Stimulated activated CD8-positive, alpha-beta memory T cell treated with anti-CD3 and anti-CD28 coated beads, Interleukin-2, amount 100 ng/mL, for 1 hour (primary cell): ENCODE results near the gene SPATA2L.
A peak's percentile ranks its signal among the peaks of the same experiment; 100 is the strongest.
"Not testable (repeated sequence)": the region's sequence is repeated elsewhere in the genome, so short reads cannot be mapped to it uniquely, and the experiment has no call there.

Experiments used
- DNase-seq, 2 donors: peaks; one replicate each; pipeline ENCODE4 v3.0.0-alpha.2; 2020; ENCODE audit warnings: low read depth in 2 of 2

Gene SPATA2L

DNA sequence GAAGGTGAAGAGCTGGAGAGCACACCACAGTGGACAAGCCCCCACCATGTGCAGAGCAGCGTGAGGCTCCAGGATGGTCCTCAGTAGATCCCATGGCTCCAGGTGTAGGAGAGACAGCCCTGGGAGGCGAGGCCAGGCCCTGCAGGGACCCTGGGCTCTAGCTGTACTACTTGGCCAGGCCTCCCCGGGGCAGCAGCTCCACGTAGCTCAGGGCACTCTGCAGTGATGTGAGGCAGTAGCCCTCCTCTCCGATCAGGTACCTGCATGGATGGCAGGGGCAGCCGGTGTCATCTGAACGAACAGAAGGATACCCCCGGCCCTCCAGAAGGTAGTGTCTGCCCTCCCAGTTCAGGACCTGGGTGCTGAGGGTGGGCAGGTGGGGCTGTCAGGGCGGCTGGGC, 6.2 kb upstream of the SPATA2L start:
- no peak for DNase-seq

DNA sequence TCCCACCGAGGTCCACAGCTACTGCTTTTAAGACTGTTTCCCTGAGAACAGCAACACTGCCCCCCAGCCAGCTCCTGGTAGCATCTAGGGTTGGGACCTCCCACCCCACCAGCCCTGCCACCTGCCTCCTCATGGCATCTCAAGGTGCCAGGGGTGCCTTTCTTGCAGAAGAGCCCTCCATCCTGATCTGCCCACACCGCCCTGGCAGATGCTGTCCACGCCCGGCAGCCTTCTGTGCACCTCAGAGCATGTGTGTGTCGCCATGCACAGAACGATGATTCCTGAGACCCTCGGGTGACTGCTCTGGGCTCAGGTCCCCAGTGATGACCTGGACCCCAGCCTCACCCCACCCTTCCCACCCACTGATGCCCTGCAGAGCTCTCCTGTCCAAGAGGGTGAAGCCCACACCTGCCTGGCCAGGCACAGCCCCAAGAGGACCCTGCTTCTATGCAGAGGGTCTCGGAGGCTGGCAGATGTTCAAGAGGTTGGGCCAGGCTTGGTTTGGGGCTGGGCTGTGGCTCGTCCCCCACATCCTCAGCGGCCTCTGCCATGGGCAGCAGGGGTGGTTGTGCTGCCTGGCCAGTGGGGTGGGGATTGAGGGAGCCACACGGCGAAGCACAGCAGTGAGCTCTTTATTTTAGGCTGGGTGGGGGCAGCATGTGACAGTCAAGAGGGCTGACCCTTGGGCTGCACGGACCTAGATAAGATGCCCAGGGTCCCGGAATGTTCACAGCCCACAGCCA, 5.2 kb upstream of the SPATA2L start:
- DNase-seq: no peak

DNA sequence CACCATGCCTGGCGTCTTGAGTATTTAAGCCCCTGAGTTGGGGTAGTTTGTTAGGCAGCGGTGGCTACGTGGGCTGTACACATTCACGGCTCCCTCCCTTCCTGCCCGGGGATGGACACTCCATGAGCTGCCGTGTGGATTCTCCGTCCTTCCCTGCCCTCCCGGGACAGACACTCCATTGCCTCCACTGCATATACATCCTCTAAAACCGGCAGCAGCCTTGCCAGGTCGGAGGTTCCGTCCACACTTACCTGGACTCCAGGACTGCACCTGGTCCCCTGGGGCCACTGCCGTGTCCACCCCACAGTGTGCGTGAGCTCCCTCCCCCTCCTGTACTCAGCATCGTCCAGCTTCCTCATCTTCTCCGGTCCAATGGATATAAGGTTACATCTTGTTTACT, 3.5 kb upstream of the SPATA2L start:
- no peak for DNase-seq

DNA sequence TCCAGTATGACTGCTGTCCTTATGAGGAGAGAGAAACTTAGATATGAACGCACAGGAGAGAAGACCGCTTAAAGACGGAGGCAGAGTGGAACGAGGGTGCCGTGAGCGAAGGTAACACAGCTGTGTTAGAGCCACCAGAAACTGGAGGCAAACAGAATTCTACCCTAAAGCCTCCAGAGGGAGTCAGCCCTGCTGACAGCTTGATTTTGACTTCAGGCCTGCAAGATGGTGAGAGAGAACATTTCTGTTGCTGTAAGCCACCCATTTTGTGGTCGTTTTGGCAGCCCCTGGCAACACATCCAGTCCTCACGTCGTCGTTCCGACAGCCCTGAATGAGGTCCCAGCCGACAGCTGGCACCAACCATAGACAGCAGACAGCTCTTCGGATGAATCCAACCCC, 2.8 kb upstream of the SPATA2L start:
- no peak for DNase-seq

DNA sequence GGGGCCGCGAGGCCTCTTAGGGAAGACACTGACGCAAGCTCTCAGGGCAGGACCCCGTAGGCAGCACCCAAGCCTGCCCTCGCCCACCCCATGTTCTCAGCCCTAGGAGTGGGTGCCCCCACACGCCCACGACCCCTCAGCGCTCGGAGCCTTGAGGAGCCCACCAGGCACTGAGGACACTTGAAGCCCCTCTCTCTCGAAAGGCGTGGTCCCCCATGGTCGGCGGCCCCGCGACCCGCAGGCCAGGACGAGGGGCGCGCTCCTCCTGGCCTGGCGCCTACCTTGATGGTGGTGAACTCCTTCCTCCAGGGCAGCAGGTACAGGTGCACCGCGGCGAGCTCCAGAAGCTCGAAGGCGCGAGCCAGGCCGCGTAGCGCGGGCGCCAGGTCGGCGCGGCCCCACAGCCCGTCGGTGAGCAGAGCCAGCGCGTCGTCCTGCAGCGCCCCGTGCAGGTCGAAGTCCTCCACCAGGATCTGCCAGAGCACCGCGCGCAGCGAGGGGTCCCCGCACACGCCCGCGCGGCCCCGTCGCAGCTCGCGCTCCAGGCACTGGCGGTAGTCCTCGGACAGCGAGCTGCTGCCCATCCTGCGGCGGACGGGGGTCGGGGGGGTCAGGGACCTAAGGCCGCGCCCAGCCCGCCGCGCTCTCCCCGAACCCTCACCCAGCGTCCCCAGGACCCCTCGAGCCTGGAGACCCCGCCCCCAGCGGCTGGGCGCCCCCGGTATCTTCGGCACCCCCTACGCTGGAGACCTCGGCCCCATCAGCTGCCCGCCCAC, 668 bp downstream of the SPATA2L start:
- no peak for DNase-seq

DNA sequence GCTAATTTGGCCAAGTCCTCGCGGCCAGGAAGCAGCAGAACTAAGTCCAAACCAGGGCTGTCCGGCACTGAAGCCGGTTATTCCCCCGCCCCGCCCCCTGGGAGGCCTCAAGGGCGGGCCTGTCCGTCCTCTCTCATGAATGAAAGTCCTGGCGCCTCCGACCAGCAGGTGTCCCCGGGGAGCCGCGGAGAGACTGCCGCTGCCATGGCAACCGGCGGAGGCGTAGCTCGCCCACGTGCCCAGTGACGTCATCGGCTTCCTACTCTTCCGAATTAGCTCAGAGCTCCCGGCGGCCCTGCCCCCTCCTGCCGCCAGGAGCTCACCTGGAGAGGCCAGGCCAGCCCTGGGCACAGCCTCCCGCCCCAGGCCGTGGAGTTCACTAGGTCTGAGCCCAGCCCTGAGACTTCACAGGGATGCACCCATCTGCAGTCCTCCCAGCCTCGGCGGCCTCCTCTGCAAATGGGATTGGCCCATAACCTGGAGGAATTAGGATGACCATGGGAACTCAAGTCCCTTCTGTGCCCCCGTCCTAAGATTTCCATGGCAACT, 1.3 kb downstream of the SPATA2L start:
- DNase-seq: peak; percentile 95 to 96

DNA sequence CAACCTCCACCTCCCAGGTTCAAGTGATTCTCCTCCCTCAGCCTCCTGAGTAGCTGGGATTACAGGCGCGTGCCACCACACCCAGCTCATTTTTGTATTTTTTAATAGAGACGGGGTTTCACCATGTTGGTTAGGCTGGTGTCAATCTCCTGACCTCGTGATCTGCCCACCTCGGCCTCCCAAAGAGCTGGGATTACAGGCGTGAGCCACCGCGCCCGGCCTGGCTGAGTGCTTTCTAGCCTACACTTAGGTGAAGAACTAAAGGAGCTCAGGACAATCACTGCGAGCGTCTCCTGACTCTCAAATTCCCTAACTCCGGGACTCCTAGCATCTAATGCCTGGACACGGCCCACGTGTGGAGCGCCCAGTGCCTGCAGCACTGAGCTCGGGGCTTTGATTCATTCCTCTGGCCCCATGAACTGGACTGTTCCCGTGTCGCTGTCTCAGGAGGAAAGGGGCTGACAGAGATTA, 1.8 kb downstream of the SPATA2L start:
- not testable (repeated sequence) for DNase-seq

DNA sequence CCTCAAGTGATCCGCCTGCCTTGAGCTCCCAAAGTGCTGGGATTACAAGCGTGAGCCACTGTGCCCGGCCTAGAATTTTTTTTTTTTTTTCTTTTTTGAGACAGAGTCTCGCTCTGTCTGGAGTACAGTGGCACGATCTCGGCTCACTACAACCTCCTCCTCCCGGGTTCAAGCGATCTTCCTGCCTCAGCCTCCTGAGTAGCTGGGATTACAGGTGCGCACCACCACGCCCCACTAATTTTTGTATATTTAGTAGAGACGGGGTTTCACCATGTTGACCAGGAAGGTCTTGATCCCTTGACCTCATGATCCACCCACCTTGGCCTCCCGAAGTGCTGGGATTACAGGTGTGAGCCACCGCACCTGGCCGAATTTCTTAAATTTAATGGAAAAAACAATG, 2.8 kb downstream of the SPATA2L start:
- DNase-seq: not testable (repeated sequence)

DNA sequence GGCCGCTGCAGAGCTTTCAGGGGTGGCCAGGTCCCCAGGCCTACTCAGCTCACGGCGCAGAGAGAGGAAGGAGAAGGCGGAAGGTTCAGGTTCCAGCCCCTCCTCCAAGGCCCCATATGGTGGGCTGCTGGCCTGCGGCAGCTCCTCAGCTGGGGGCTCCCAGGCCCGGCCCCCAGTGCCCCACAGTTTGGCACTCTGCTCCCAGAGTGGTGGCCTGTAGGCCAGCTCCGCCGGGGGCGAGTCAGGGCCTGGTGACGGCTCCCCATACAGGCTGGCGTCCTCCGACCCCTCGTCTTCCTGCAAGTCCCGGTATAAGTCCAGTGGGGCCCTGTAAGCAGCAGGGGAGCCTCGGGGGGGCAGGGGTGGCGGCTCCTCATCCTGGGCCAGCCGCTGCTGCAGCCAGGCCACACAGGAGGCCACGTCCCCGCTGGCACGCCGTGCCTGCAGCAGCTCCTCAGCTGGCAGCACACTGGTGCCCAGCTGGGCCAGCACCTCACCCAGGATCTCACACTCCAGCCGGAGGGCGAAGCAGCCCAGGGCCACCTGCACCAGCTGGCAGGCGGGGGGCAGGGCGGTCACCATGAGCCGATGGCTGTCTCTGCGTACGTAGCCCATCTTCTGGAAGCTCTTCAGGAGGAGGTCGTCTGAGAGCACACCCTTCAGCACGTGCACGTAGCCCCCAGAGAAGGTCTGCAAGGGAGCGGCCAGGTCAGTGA, 3.7 kb downstream of the SPATA2L start:
- DNase-seq: no peak

DNA sequence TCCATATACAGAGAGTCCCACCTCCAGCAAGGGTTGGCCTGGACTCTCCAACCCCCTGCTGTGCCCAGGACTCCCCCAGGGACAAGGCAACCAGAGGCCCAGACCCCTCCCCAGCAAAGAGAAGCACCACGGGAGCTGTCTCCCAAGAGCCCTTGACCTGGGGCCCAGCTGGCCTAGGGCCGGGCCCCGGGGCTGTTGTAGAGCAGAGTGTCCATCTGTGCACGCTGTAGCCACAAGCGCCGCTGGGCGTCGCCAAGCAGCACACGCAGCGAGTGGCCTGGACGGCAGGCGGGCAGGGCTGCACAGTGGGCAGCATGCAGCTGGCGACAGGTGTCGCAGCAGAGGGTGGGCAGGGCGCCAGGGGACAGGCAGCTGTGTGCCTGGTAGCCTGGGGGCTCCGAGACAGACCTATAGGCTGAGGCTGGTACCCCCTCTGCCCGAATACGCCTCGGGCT, 4.3 kb downstream of the SPATA2L start:
- DNase-seq: no peak

DNA sequence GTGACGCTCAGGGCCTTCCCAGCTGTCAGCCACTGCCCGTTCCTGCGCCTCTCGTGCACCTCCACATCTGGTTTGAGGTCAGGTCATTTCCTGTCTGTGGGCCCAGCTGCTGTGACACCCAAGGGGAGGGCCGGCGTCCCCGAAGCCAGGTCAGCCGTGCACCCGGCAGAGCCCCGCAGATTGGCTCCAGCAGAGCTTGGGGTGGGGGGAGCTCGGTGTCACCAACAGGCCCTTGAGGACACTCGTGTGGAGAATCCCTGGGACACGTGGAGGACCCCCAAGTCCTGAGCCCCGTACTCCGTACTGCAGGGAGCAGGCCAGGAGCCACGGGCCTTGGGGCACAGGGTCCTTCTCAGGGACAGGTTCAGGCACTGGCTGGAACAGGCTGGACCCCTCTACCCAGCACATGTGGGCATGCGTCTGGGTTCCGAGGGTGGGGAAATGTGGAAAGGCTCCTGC, 4.8 kb downstream of the SPATA2L start:
- DNase-seq: no peak

DNA sequence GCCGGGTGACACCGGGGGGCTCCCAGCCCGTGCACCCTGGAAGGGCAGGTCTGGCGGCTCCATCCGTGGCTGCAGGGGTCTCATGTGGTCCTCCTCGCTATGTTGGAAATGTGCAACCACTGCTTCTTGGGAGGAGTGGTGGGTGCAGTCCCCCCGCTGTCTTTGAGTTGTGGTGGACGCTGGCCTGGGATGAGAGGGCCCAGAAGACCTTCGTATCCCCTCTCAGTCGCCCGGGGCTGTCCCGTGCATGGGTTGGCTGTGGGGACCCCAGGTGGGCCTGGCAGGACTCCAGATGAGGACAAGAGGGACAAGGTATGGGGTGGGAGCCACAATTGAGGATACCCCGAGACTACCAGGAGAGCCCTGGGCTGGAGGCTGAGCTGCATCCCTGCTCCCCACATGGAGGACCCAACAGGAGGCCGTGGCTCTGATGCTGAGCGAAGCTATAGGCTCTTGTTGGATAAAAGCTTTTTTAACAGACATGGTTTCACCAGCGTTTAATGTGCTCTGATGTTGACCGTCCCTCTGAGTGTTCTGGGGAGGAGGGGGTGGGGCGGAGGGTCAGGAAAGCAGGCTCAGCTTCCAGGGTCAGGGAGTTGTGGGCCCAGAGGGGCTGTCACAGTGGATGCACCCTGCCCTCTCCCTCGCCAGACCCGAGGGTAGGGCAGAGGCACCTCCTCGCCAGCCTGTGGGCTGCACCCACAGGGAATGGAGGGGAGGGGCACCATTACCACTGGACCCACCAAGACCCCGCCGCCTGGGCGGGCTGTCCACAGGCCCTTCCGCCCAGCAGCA, 5.4 kb downstream of the SPATA2L start:
- DNase-seq: no peak

DNA sequence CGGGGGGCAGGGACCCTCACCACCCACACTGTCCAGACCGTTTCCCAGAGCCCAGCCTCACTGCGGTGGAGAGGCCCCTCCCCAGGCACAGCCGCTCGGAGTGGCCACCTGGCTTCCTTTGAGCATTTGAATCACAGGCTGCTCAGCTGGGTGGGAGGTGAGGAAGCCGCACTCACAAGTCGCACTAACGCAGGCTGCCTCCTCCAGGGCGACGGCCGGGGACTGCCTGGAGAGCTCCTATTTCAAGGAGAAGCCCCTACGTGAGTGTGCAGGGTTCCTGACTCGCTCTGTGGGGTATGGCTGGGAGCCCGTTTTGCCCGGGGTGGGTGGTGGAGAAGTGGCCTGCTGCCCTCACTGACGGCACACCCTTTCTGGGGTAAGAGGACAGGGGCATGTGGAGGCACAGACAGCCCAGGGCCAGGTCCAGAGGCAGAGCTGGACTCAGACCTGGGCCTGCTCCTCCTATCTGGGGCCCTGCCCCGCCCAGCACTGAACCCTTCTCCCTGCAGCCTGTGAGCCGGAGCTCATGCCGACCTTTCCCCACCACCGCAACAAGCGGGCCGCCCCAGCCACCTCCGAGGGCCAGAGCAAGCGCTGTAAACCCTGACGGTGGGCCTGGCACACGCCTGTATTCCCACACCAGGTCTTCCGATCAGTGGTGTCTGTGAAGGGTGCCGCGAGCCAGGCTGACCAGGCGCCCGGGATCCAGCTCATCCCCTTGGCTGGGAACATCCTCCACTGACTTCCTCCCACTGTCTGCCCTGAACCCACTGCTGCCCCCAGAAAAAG, 6.2 kb downstream of the SPATA2L start:
- no peak for DNase-seq

DNA sequence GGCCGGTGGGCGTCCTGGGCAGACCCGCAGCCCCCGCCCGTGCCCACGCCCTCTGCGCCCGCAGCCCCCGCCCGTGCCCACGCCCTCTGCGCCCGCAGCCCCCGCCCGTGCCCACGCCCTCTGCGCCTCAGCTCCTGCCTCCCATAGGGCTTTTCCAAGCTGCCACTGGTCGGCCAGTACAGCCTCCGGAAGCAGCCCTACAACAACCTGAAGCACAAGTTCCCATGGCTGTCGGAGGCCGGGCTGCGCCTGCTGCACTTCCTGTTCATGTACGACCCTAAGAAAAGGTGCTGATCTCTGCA, 6.8 kb downstream of the SPATA2L start:
- not testable (repeated sequence) for DNase-seq

DNA sequence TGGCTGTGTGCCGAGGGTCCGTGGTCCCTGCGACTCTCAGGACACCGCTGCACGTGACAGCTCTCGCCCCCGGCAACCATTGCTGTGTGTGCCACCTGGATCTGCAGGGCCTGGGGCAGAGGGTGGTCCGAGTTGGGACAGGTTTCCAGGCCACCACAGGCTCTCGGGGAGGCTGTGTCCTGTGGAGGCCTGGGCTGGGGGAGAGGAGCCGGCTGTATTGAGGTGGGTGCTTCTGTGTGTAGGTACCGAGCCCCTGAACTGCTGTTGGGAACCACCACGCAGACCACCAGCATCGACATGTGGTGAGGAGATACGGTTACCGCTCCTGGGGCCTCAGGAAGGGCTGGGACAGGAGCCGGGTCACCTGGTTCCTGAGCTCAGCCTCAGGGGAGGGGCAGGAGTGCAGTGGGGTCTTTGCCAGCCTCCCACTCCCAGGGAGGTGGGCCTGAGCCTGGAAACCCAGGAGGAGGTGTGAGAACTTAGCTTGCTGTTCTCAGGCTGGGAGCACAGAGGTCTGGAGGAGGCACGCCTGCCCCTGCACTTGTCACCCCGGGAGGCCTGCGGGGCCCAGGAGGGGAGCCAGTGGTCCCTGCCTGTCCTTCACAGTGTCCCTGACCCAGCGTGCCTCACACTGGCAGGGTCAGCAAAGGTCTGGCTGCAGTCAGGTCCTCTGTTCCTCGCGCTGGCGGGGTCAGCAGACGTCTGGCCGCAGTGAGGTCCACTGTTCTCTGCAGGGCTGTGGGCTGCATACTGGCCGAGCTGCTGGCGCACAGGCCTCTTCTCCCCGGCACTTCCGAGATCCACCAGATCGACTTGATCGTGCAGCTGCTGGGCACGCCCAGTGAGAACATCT, 7.3 kb downstream of the SPATA2L start:
- no peak for DNase-seq

DNA sequence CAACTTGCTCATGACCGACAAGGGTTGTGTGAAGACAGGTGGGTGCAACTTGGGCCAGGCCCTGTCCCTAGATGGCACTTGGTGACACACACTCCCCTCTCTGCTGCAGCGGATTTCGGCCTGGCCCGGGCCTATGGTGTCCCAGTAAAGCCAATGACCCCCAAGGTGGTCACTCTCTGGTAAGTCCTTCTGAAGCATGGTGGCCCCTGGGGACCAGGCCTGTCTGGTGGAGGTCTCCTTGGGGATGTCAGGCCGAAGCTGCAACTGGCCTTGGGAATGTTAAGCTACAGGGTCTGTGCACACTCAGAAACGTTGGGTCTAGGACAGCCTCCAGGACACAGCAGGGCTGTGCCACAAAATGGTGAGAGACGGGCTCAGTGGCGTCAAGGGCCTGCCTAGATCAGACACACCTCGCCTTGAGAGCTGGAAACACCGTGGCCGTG, 8.2 kb downstream of the SPATA2L start:
- DNase-seq: no peak

DNA sequence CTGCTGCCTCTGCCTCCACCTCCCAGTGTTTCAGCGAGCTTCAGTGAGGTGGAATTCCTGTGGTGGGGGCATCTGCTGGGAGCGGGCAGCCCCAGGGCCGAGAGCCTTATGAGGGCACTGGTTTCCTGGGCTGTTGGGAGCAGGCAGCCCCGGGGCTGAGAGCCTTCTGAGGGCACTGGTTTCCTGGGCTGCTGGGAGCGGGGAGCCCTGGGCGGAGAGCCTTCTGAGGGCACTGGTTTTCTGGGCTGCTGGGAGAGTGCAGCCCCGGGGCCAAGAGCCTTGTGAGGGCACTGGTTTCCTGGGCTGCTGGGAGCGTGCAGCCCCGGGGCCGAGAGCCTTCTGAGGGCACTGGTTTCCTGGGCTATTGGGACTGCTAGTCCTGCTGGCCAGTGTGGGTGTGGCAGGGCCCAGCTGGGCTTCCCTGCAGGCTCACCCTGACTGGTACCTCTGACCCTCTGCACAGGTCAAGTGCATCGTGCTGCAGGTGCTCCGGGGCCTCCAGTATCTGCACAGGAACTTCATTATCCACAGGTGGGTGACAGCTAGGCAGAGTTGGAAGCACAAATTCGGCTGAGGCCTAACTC, 9.4 kb downstream of the SPATA2L start:
- no peak for DNase-seq

DNA sequence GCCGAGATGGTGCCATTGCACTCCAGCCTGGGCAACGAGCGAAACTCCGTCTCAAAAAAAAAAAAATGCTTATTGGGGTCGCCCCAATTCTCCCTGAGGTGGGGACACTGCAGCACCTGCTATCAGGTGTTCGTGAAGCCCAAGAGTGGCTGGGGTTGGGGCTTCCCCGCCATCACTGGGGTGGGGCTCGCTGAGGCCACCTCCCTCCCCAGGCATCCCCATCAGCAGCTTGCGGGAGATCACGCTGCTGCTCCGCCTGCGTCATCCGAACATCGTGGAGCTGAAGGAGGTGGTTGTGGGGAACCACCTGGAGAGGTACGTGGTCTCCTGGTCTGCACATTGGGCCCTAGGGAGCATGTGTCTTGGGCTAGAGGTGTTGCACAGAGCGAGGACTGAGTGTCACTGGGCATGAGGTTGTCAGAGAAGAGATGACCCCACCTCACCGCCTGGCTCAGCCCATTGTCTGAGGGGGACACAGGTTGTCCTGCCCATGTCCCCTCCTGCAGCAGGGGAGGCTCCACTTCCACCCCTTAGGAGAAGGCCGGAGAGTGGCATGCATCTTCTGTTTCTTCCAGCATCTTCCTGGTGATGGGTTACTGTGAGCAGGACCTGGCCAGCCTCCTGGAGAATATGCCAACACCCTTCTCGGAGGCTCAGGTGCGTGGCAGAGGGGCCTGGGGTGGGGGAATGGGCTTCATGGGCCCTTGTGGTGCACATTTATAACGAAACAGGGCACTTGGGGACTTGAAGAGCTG, 10.1 kb downstream of the SPATA2L start:
- no peak for DNase-seq
